NCI-H345 treated with DMSO at 0.1 percent for 48 hours (cell line): Measurements from ENCODE around the gene TTC38.
A peak's percentile ranks its signal among the peaks of the same experiment; 100 is the strongest.

Source experiments
- DNase-seq: peaks from one replicate; lab custom pipeline; 2025; ENCODE audit not compliant: unreplicated experiment; lab: John Stamatoyannopoulos, UW

TTC38 gene

GRCh38 chr22:46276563-46276962, 8.8 kb downstream of the TTC38 start:
- DNase-seq, result no peak

- DNase-seq, result no peak
Observed at GRCh38 chr22:46278656-46279645, 11.1 kb downstream of the TTC38 start.

GRCh38 chr22:46280063-46280817, 12.4 kb downstream of the TTC38 start:
- no peak for DNase-seq

- no peak for DNase-seq
Observed at GRCh38 chr22:46280999-46281623, 13.3 kb downstream of the TTC38 start.

- DNase-seq, result no peak
Observed at GRCh38 chr22:46281866-46282678, 14.3 kb downstream of the TTC38 start.

GRCh38 chr22:46286006-46286405, 18.2 kb downstream of the TTC38 start:
- DNase-seq, result no peak

GRCh38 chr22:46286941-46287872, 19.4 kb downstream of the TTC38 start:
- no peak for DNase-seq

- no peak for DNase-seq
Observed at GRCh38 chr22:46287873-46288751, 20.3 kb downstream of the TTC38 start.

GRCh38 chr22:46288846-46289243, 21.0 kb downstream of the TTC38 start:
- no peak for DNase-seq

GRCh38 chr22:46289244-46289891, 21.6 kb downstream of the TTC38 start:
- DNase-seq, result no peak

GRCh38 chr22:46290121-46290842, 22.5 kb downstream of the TTC38 start:
- no peak for DNase-seq

GRCh38 chr22:46290843-46291785, 23.3 kb downstream of the TTC38 start:
- peak; percentile 71 for DNase-seq

GRCh38 chr22:46292173-46292572, 24.4 kb downstream of the TTC38 start:
- no peak for DNase-seq

- no peak for DNase-seq
Observed at GRCh38 chr22:46292732-46293131, 24.9 kb downstream of the TTC38 start.

- no peak for DNase-seq
Observed at GRCh38 chr22:46293577-46294260, 25.9 kb downstream of the TTC38 start.

GRCh38 chr22:46294784-46295183, 27.0 kb downstream of the TTC38 start:
- DNase-seq, result no peak
